PC-9 (cell line): Measurements from ENCODE around the gene ITGA4. TPM values are rescaled to one million over a fixed set of nuclear protein-coding genes. Genes with fewer than 3 reads are reported as not detected.

Source experiments
- BruUV-seq: library from RNA; stranded (reverse); fragments of 400-500 nt; replicated peaks from 2 replicates; lab custom pipeline; 2021; lab: Mats Ljungman, UMichigan
- CTCF ChIA-PET: fragments of 300-600 bp; sonication (Branson Sonifier 250); formaldehyde crosslinking; loops from one replicate; lab custom pipeline; 2022; ENCODE audit warnings: antibody characterized with exemption; lab: Charles Lee
- POLR2A ChIA-PET: fragments of 300-600 bp; sonication (Branson Sonifier 250); formaldehyde crosslinking; loops from one replicate; lab custom pipeline; 2022; ENCODE audit warnings: antibody characterized with exemption; ENCODE audit not compliant: unreplicated experiment; lab: Charles Lee
- DNase-seq, 2 experiments: peaks; one replicate each; pipeline versions ENCODE4 v3.0.0 to v3.0.0-alpha.2; 2015 to 2022; ENCODE audit warnings: mixed read lengths in 1 of 2
- H2AFZ ChIP-seq: fragments of 200-600 bp; sonication (generic); 2 replicates; pipeline ENCODE4 v1.8.1; 2017; ENCODE audit warnings: antibody characterized with exemption
- H3F3A ChIP-seq: fragments of 200-600 bp; sonication (generic); 2 replicates; pipeline ENCODE4 v1.8.1; 2017; ENCODE audit warnings: antibody characterized with exemption, mild to moderate bottlenecking, low read depth; ENCODE audit not compliant: insufficient read depth
- H3K27ac ChIP-seq: fragments of 200-600 bp; sonication (generic); 2 replicates; pipeline ENCODE4 v1.6.1; 2016; ENCODE audit warnings: mixed run types
- H3K27me3 ChIP-seq: fragments of 200-600 bp; sonication (generic); 2 replicates; pipeline ENCODE4 v1.6.1; 2016; ENCODE audit warnings: low read depth, mixed run types; ENCODE audit not compliant: insufficient read depth
- H3K36me3 ChIP-seq: fragments of 200-600 bp; sonication (generic); 2 replicates; pipeline ENCODE4 v1.6.1; 2016; ENCODE audit warnings: low read depth, mixed run types
- H3K4me1 ChIP-seq: fragments of 200-600 bp; sonication (generic); replicated peaks from 2 replicates; pipeline ENCODE4 v1.6.1; 2016; ENCODE audit warnings: mixed run types; ENCODE audit not compliant: insufficient read depth
- H3K4me2 ChIP-seq: fragments of 200-600 bp; sonication (generic); 2 replicates; pipeline ENCODE4 v1.6.1; 2017; ENCODE audit warnings: mixed run types
- H3K4me3 ChIP-seq: fragments of 200-600 bp; sonication (generic); 2 replicates; pipeline ENCODE4 v1.6.1; 2016; ENCODE audit warnings: mixed run types
- H3K79me2 ChIP-seq: fragments of 200-600 bp; sonication (generic); 2 replicates; pipeline ENCODE4 v1.6.1; 2017; ENCODE audit warnings: low read depth, mixed run types
- H3K9me2 ChIP-seq: fragments of 200-600 bp; sonication (generic); 2 replicates; pipeline ENCODE4 v1.8.1; 2017; ENCODE audit warnings: mild to moderate bottlenecking; ENCODE audit not compliant: insufficient read depth
- H3K9me3 ChIP-seq: fragments of 200-600 bp; sonication (generic); 2 replicates; pipeline ENCODE4 v1.8.1; 2016; ENCODE audit warnings: low read depth; ENCODE audit not compliant: insufficient read depth
- H4K20me1 ChIP-seq: fragments of 200-600 bp; sonication (generic); 2 replicates; pipeline ENCODE4 v1.8.1; 2017; ENCODE audit not compliant: insufficient read depth
- CTCF ChIP-seq: fragments of 200-600 bp; sonication (generic); conservative IDR thresholded peaks from 2 replicates; pipeline ENCODE4 v1.6.1; 2017; ENCODE audit warnings: mixed run types, antibody characterized with exemption, mild to moderate bottlenecking, moderate library complexity
- EZH2 ChIP-seq: fragments of 200-600 bp; sonication (generic); IDR thresholded peaks from 2 replicates; pipeline ENCODE4 v1.8.0; 2017; ENCODE audit warnings: antibody characterized with exemption, low read depth
- intact Hi-C: fragments of 100-400 bp; cut with micrococcal nuclease; formaldehyde crosslinking; loops from one replicate; pipeline ENCODE4 v1.10.0; 2022; ENCODE audit not compliant: unreplicated experiment
- total RNA-seq: library from RNA; stranded (reverse); gene quantifications from 2 replicates; pipeline ENCODE4 v1.2.3, GENCODE V29; 2021

ITGA4 gene
- total RNA-seq, 1 experiment from 2014 or later, result 0.35 TPM

GRCh38 chr2:181463588-181463987 is 6.4 kb downstream of the ITGA4 start:
- H3K36me3 ChIP-seq, result no peaks in the 10 kb centered on the region
- H3K4me2 ChIP-seq, result no peak overlapping the region
- BruUV-seq, result no TSS peak
- H2AFZ ChIP-seq, result 0 out of 2 replicates have a peak overlapping the region, but pooled peaks have one; percentile 11
- POLR2A ChIA-PET, result no interaction called here
- H3K27ac ChIP-seq, result no peak overlapping the region
- no peak for DNase-seq
- intact Hi-C loops, result loop anchor here (10.0 kb wide), 1 partner anchor 251 kb away; no protein-coding TSS in a partner anchor
- TF ChIP-seq EZH2 (no peak), CTCF (no peak)
- no peaks in the 10 kb centered on the region for H4K20me1 ChIP-seq
- H3K79me2 ChIP-seq, result no peaks in the 10 kb centered on the region
- no peaks in the 10 kb centered on the region for H3K9me3 ChIP-seq
- no peak overlapping the region for H3K4me3 ChIP-seq
- no peaks in the 10 kb centered on the region for H3K27me3 ChIP-seq
- no peaks in the 10 kb centered on the region for H3K9me2 ChIP-seq
- CTCF ChIA-PET, result no interaction called here
- no peaks in the 10 kb centered on the region for H3K4me1 ChIP-seq
- H3F3A ChIP-seq, result no peaks in the 10 kb centered on the region

- H3F3A ChIP-seq, result no peaks in the 10 kb centered on the region
- no peak overlapping the region for H3K4me2 ChIP-seq
- intact Hi-C loops, result loop anchor here (5.0 to 10.0 kb wide), 2 partner anchors 250 to 1223 kb away; no protein-coding TSS in a partner anchor
- H2AFZ ChIP-seq, result no peak overlapping the region
- no peak overlapping the region for H3K27ac ChIP-seq
- no peaks in the 10 kb centered on the region for H4K20me1 ChIP-seq
- H3K9me3 ChIP-seq, result no peaks in the 10 kb centered on the region
- H3K9me2 ChIP-seq, result no peaks in the 10 kb centered on the region
- CTCF ChIA-PET, result no interaction called here
- no TSS peak for BruUV-seq
- TF ChIP-seq EZH2 (no peak), CTCF (no peak)
- no peak for DNase-seq
- no peaks in the 10 kb centered on the region for H3K79me2 ChIP-seq
- POLR2A ChIA-PET, result no interaction called here
- no peaks in the 10 kb centered on the region for H3K27me3 ChIP-seq
- no peak overlapping the region for H3K4me3 ChIP-seq
- no peaks in the 10 kb centered on the region for H3K36me3 ChIP-seq
- H3K4me1 ChIP-seq, result no peaks in the 10 kb centered on the region
Measured at GRCh38 chr2:181464966-181465365, 7.8 kb downstream of the ITGA4 start.

- Histone ChIP-seq H3K9me3 (no peaks in the 10 kb centered on the region), H3K27ac (no peak overlapping the region), H3K4me1 (no peaks in the 10 kb centered on the region), H3K27me3 (no peaks in the 10 kb centered on the region), H3K36me3 (no peaks in the 10 kb centered on the region), H3K9me2 (no peaks in the 10 kb centered on the region), H3K79me2 (no peaks in the 10 kb centered on the region), H3K4me3 (no peak overlapping the region), H2AFZ (0 out of 2 replicates have a peak overlapping the region, but pooled peaks have one; percentile 10), H4K20me1 (no peaks in the 10 kb centered on the region), H3F3A (no peaks in the 10 kb centered on the region), H3K4me2 (no peak overlapping the region)
- no peak for DNase-seq
- intact Hi-C loops, result loop anchor here (1.0 to 10.0 kb wide), 5 partner anchors 249 to 1341 kb away; no protein-coding TSS in a partner anchor
- no TSS peak for BruUV-seq
- TF ChIP-seq CTCF (no peak), EZH2 (no peak)
- POLR2A ChIA-PET, result no interaction called here
- CTCF ChIA-PET, result interaction anchor here (0.6 to 2.1 kb wide), 3 partner anchors 249 to 1342 kb away, joined by 4 to 19 read pairs (median 6); no protein-coding TSS in a partner anchor
Measured at GRCh38 chr2:181465676-181466375, 8.6 kb downstream of the ITGA4 start.
